SK-N-SH treated with all-trans-retinoic acid at 6 μM for 48 hours (cell line): ENCODE results near the gene SCNM1.

Experiments used
- ATAC-seq: fragments of 200-7000 bp; cut with Tn5 transposase; 3 replicates; pipeline ENCODE4 v1.9.1; 2020; ENCODE audit warnings: mild to moderate bottlenecking, moderate library complexity
- ARNTL ChIP-seq: fragments of 450-650 bp; formaldehyde crosslinking; IDR thresholded peaks from 2 replicates; pipeline ENCODE4 v1.5.0; 2020; ENCODE audit warnings: low read depth, mild to moderate bottlenecking, moderate library complexity, borderline replicate concordance
- BACH2 ChIP-seq: fragments of 250-450 bp; sonication (Bioruptor Pico); IDR thresholded peaks from 2 replicates; pipeline ENCODE4 v1.9.0; 2021; ENCODE audit warnings: mild to moderate bottlenecking, borderline replicate concordance
- CSDC2 ChIP-seq: fragments of 250-450 bp; sonication (Bioruptor Pico); IDR thresholded peaks from 2 replicates; pipeline ENCODE4 v1.5.0; 2020; ENCODE audit warnings: mild to moderate bottlenecking, moderate library complexity
- ESRRG ChIP-seq: fragments of 250-450 bp; sonication (Bioruptor Pico); IDR thresholded peaks from 2 replicates; pipeline ENCODE4 v1.6.1; 2021; ENCODE audit warnings: mild to moderate bottlenecking
- GLIS3 ChIP-seq: fragments of 250-450 bp; sonication (Bioruptor Pico); IDR thresholded peaks from 2 replicates; pipeline ENCODE4 v1.5.0; 2020; ENCODE audit warnings: mild to moderate bottlenecking, moderate library complexity
- ISL1 ChIP-seq: fragments of 250-450 bp; sonication (Bioruptor Pico); IDR thresholded peaks from 2 replicates; pipeline ENCODE4 v2.1.2; 2022; ENCODE audit warnings: mild to moderate bottlenecking, moderate library complexity
- PPARA ChIP-seq: fragments of 250-450 bp; sonication (Bioruptor Pico); IDR thresholded peaks from 2 replicates; pipeline ENCODE4 v1.5.0; 2020; ENCODE audit warnings: mild to moderate bottlenecking, borderline replicate concordance
- RARB ChIP-seq: fragments of 250-450 bp; sonication (Bioruptor Pico); IDR thresholded peaks from 2 replicates; pipeline ENCODE4 v1.8.0; 2021; ENCODE audit warnings: mild to moderate bottlenecking, moderate library complexity
- SNAI2 ChIP-seq: fragments of 250-450 bp; sonication (Bioruptor Pico); IDR thresholded peaks from 2 replicates; pipeline ENCODE4 v1.5.0; 2020; ENCODE audit warnings: mild to moderate bottlenecking, moderate library complexity
- TCF4 ChIP-seq: fragments of 250-450 bp; sonication (Bioruptor Pico); IDR thresholded peaks from 2 replicates; pipeline ENCODE4 v1.8.0; 2021; ENCODE audit warnings: mild to moderate bottlenecking, moderate library complexity, borderline replicate concordance
- TOX ChIP-seq: fragments of 250-450 bp; sonication (Bioruptor Pico); IDR thresholded peaks from 2 replicates; pipeline ENCODE4 v1.8.0; 2021; ENCODE audit warnings: mild to moderate bottlenecking, moderate library complexity, borderline replicate concordance
- ZC3H10 ChIP-seq: fragments of 250-450 bp; sonication (Bioruptor Pico); IDR thresholded peaks from 2 replicates; pipeline ENCODE4 v1.5.1; 2021; ENCODE audit warnings: mild to moderate bottlenecking, moderate library complexity
- ZFP3 ChIP-seq: fragments of 250-450 bp; sonication (Bioruptor Pico); IDR thresholded peaks from 2 replicates; pipeline ENCODE4 v1.5.0; 2020; ENCODE audit warnings: mild to moderate bottlenecking, moderate library complexity
- ZFP30 ChIP-seq: fragments of 450-650 bp; formaldehyde crosslinking; IDR thresholded peaks from 2 replicates; pipeline ENCODE4 v1.5.0; 2022; ENCODE audit warnings: mild to moderate bottlenecking, moderate library complexity
- ZNF565 ChIP-seq: fragments of 450-650 bp; formaldehyde crosslinking; conservative IDR thresholded peaks from 2 replicates; pipeline ENCODE4 v1.5.0; 2020; ENCODE audit warnings: low read depth, mild to moderate bottlenecking, moderate library complexity
- ZNF70 ChIP-seq: fragments of 450-650 bp; formaldehyde crosslinking; IDR thresholded peaks from 2 replicates; pipeline ENCODE4 v1.5.0; 2020; ENCODE audit warnings: mild to moderate bottlenecking, moderate library complexity
- ZNF8 ChIP-seq: fragments of 450-650 bp; formaldehyde crosslinking; IDR thresholded peaks from 2 replicates; pipeline ENCODE4 v1.5.0; 2020; ENCODE audit warnings: mild to moderate bottlenecking, moderate library complexity
- TF ChIP-seq, protein P1 (sequence below): fragments of 250-450 bp; sonication (Bioruptor Pico); IDR thresholded peaks from 2 replicates; pipeline ENCODE4 v1.8.0; 2020; ENCODE audit warnings: mild to moderate bottlenecking, moderate library complexity, borderline replicate concordance
- TF ChIP-seq, protein P2 (sequence below): fragments of 250-450 bp; sonication (Bioruptor Pico); IDR thresholded peaks from 2 replicates; pipeline ENCODE4 v1.8.0; 2021; ENCODE audit warnings: low read depth, mild to moderate bottlenecking, moderate library complexity, borderline replicate concordance
- TF ChIP-seq, protein P3 (sequence below): fragments of 250-450 bp; sonication (Bioruptor Pico); IDR thresholded peaks from 2 replicates; pipeline ENCODE4 v1.5.0; 2020; ENCODE audit warnings: mild to moderate bottlenecking, moderate library complexity
- TF ChIP-seq, protein P4 (sequence below): fragments of 250-450 bp; sonication (Bioruptor Pico); IDR thresholded peaks from 2 replicates; pipeline ENCODE4 v1.5.1; 2020; ENCODE audit warnings: low read depth, mild to moderate bottlenecking, moderate library complexity
- TF ChIP-seq, protein P5 (sequence below): fragments of 250-450 bp; sonication (Bioruptor Pico); IDR thresholded peaks from 2 replicates; pipeline ENCODE4 v1.5.1; 2021; ENCODE audit warnings: mild to moderate bottlenecking, moderate library complexity

SCNM1 gene

DNA sequence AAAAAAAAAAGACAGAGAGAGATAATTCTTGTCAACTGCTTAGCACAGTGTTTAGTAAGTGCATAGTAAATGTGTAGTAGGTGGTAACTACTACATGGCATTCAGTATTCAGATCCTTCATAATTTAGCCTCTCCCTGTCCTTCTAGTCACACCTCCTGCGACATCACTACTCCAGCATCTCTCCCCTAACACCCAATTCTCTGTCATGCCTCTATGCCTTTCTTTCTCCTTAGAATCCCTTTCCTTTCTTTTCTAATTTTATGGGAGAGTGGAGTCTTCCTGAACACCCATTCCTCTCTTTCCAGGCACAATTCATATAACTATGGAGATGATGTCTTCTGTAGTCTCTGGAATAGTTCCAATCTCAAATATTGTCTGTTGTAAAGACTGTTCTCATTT, 27.9 kb downstream of the SCNM1 start (continued):
- TF ChIP-seq, protein P1, sequence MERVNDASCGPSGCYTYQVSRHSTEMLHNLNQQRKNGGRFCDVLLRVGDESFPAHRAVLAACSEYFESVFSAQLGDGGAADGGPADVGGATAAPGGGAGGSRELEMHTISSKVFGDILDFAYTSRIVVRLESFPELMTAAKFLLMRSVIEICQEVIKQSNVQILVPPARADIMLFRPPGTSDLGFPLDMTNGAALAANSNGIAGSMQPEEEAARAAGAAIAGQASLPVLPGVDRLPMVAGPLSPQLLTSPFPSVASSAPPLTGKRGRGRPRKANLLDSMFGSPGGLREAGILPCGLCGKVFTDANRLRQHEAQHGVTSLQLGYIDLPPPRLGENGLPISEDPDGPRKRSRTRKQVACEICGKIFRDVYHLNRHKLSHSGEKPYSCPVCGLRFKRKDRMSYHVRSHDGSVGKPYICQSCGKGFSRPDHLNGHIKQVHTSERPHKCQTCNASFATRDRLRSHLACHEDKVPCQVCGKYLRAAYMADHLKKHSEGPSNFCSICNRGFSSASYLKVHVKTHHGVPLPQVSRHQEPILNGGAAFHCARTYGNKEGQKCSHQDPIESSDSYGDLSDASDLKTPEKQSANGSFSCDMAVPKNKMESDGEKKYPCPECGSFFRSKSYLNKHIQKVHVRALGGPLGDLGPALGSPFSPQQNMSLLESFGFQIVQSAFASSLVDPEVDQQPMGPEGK, result no peak
- TF ChIP-seq ZNF8 (CRISPR knock-in tag), result no peak

DNA sequence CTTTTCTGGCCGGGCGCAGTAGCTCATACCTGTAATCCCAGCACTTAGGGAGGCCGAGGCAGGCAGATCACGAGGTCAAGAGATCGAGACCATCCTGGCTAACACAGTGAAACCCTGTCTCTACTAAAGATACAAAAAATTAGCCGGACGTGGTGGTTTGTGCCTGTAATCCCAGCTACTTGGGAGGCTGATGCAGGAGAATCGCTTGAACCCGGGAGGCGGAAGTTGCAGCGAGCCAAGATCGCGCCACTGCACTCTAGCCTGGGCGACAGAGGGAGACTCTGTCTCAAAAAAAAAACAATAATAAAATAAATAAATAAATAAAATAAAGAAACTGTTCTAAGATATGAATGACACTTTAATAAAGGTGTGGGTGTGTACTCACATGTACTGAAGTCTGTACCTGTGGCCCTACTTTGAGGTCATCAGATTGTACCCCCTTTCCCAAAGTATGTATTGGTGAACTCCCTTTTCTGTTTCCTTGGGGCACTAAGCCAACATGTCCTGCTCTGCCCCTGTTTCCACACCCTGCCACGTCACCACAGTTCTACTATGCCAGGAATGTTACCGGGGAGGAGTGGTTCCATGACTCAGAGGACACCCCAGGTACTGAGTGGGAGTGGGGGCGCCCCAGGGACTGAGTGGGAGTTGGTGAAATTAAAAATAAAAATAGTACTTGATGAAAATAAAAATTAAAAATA, 29.1 kb downstream of the SCNM1 start:
- peak; percentile 2; the same call in 2 of the 3 replicates for ATAC-seq
- TF ChIP-seq, protein P1, result peak; percentile 83; the same call in 1 of the 2 replicates
- 0 out of 2 replicates have a peak, but pooled peaks have one; percentile 26 for TF ChIP-seq TOX

DNA sequence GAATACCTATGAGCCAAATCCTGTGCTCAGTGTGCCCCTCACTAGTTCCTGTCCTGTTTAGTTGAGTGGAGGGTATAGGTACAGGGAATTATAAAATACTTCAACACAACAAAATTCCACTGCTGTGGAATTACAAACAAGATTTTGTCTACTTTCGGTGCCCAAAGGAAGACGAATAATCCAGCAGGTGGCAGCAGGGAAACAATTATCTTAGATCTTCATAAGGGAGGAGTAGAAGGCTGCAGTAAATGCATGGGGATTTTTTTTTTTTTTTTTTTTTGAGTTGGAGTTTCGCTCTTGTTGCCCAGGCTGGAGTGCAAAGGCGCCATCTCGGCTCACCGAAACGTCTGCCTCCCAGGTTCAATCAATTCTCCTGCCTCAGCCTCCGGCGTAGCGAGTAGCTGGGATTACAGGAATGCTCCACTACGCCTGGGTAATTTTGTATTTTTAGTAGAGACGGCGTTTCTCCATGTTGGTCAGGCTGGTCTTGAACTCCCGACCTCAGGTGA, 30.4 kb downstream of the SCNM1 start:
- peak; percentile 69 for ATAC-seq
- TF ChIP-seq ZFP3 (no peak), ZNF70 (CRISPR knock-in tag) (no peak), SNAI2 (CRISPR knock-in tag) (no peak), RARB (CRISPR knock-in tag) (no peak), ZC3H10 (no peak; the same call in 1 of the 2 replicates), ZNF565 (CRISPR knock-in tag) (no peak), PPARA (no peak), CSDC2 (no peak), GLIS3 (no peak), ISL1 (CRISPR knock-in tag) (no peak), TCF4 (no peak), TOX (no peak), BACH2 (CRISPR knock-in tag) (no peak), ZFP30 (CRISPR knock-in tag) (no peak)
- TF ChIP-seq, protein P2, sequence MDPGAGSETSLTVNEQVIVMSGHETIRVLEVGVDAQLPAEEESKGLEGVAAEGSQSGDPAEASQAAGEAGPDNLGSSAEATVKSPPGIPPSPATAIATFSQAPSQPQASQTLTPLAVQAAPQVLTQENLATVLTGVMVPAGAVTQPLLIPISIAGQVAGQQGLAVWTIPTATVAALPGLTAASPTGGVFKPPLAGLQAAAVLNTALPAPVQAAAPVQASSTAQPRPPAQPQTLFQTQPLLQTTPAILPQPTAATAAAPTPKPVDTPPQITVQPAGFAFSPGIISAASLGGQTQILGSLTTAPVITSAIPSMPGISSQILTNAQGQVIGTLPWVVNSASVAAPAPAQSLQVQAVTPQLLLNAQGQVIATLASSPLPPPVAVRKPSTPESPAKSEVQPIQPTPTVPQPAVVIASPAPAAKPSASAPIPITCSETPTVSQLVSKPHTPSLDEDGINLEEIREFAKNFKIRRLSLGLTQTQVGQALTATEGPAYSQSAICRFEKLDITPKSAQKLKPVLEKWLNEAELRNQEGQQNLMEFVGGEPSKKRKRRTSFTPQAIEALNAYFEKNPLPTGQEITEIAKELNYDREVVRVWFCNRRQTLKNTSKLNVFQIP (CRISPR knock-in tag), result no peak
- TF ChIP-seq, protein P3, sequence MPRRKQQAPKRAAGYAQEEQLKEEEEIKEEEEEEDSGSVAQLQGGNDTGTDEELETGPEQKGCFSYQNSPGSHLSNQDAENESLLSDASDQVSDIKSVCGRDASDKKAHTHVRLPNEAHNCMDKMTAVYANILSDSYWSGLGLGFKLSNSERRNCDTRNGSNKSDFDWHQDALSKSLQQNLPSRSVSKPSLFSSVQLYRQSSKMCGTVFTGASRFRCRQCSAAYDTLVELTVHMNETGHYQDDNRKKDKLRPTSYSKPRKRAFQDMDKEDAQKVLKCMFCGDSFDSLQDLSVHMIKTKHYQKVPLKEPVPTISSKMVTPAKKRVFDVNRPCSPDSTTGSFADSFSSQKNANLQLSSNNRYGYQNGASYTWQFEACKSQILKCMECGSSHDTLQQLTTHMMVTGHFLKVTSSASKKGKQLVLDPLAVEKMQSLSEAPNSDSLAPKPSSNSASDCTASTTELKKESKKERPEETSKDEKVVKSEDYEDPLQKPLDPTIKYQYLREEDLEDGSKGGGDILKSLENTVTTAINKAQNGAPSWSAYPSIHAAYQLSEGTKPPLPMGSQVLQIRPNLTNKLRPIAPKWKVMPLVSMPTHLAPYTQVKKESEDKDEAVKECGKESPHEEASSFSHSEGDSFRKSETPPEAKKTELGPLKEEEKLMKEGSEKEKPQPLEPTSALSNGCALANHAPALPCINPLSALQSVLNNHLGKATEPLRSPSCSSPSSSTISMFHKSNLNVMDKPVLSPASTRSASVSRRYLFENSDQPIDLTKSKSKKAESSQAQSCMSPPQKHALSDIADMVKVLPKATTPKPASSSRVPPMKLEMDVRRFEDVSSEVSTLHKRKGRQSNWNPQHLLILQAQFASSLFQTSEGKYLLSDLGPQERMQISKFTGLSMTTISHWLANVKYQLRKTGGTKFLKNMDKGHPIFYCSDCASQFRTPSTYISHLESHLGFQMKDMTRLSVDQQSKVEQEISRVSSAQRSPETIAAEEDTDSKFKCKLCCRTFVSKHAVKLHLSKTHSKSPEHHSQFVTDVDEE (CRISPR knock-in tag), result no peak
- TF ChIP-seq, protein P1, result no peak

DNA sequence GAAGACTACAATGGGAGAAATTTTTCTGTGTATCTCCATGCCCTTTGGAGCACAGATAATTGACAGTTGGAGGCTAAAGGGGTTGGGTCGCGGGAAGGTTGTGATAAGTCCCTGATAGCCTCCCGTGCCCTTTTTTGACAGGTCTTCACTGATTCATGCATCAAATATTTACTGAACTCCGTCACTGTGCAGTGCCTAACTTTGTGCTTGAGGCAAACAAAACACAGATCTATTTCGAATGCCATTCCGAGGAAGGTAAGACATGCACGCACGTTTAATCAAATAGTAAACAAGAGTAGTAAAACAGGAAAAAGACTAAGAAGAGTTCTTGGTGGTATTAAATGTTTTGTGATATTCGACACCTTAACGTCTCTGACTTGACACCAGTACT, 31.9 kb downstream of the SCNM1 start:
- no peak for ATAC-seq
- TF ChIP-seq, protein P2 (CRISPR knock-in tag), result no peak
- no peak for TF ChIP-seq ESRRG (CRISPR knock-in tag)
- TF ChIP-seq ISL1 (CRISPR knock-in tag), result no peak
- TF ChIP-seq, protein P4, sequence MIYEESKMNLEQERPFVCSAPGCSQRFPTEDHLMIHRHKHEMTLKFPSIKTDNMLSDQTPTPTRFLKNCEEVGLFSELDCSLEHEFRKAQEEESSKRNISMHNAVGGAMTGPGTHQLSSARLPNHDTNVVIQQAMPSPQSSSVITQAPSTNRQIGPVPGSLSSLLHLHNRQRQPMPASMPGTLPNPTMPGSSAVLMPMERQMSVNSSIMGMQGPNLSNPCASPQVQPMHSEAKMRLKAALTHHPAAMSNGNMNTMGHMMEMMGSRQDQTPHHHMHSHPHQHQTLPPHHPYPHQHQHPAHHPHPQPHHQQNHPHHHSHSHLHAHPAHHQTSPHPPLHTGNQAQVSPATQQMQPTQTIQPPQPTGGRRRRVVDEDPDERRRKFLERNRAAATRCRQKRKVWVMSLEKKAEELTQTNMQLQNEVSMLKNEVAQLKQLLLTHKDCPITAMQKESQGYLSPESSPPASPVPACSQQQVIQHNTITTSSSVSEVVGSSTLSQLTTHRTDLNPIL (CRISPR knock-in tag), result no peak
- TF ChIP-seq CSDC2, result no peak
- no peak for TF ChIP-seq ZNF8 (CRISPR knock-in tag)
- no peak for TF ChIP-seq GLIS3
- no peak for TF ChIP-seq ARNTL (CRISPR knock-in tag)
- TF ChIP-seq RARB (CRISPR knock-in tag), result no peak
- TF ChIP-seq ZNF70 (CRISPR knock-in tag), result no peak
- TF ChIP-seq, protein P5, sequence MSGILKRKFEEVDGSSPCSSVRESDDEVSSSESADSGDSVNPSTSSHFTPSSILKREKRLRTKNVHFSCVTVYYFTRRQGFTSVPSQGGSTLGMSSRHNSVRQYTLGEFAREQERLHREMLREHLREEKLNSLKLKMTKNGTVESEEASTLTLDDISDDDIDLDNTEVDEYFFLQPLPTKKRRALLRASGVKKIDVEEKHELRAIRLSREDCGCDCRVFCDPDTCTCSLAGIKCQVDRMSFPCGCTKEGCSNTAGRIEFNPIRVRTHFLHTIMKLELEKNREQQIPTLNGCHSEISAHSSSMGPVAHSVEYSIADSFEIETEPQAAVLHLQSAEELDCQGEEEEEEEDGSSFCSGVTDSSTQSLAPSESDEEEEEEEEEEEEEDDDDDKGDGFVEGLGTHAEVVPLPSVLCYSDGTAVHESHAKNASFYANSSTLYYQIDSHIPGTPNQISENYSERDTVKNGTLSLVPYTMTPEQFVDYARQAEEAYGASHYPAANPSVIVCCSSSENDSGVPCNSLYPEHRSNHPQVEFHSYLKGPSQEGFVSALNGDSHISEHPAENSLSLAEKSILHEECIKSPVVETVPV (CRISPR knock-in tag), result no peak
